Measurements from ENCODE around the gene KRT33B.

DNA sequence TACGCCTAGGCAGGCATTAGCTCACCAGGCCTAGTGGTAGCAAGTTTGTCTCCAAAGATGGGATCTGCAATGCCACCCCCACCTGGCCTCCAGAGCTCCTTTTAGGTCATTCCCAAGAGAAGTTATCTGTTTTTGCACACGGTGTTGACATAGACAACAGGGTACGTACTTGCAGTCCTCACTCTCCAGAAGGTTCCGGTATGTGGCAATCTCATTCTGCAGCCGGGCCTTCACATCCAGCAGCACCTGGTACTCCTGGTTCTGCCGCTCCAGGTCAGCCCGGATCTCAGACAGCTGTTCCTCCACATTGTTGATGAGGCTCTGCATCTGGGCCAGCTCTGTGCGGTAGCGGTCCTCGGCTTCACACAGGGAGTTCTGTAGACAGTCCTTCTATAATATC, 37.6 kb upstream of the KRT33B start:
- TF ChIP-seq POLR2A (IDR thresholded peaks at IDR 0.05; ENCODE audit: low read depth, low read length), result no peak
- no peak for TF ChIP-seq POLR2AphosphoS5 (IDR thresholded peaks at IDR 0.05; ENCODE audit: low read depth, low read length)
- TF ChIP-seq TAF1 (IDR thresholded peaks at IDR 0.05; ENCODE audit: low read depth, low read length), result no peak
